OCI-LY7 (cell line): ENCODE measurements around the gene RBL1. TPM values are rescaled to one million over a fixed set of nuclear protein-coding genes. Genes with fewer than 3 reads are reported as not detected.
"Not testable (repeated sequence)": the region's sequence is repeated elsewhere in the genome, so short reads cannot be mapped to it uniquely, and the experiment has no call there.

Source experiments
- BruUV-seq: library from RNA; stranded (reverse); fragments of 400-500 nt; replicated peaks from 2 replicates; lab custom pipeline; 2021; lab: Mats Ljungman, UMichigan
- CTCF ChIA-PET: fragments of 300-600 bp; sonication (Branson Sonifier 250); formaldehyde crosslinking; loops from one replicate; lab custom pipeline; 2022; ENCODE audit warnings: antibody characterized with exemption; ENCODE audit not compliant: unreplicated experiment; lab: Charles Lee
- POLR2A ChIA-PET: fragments of 300-600 bp; sonication (Branson Sonifier 250); formaldehyde crosslinking; loops from one replicate; lab custom pipeline; 2022; ENCODE audit warnings: antibody characterized with exemption; lab: Charles Lee
- DNase-seq: peaks from one replicate; pipeline ENCODE4 v3.0.0-alpha.2; 2015; ENCODE audit warnings: low spot score
- H2AFZ ChIP-seq: fragments of 200-600 bp; sonication (generic), shearing (Covaris generic); 2 replicates; pipeline ENCODE4 v1.6.1; 2014; ENCODE audit warnings: mild to moderate bottlenecking, antibody characterized with exemption, low read length, moderate library complexity
- H3K27ac ChIP-seq: fragments of 200-600 bp; sonication (generic); 2 replicates; pipeline ENCODE4 v1.5.1; 2014; ENCODE audit warnings: mixed run types, low read depth, mild to moderate bottlenecking, moderate library complexity, low read length, inconsistent platforms; ENCODE audit not compliant: poor library complexity, severe bottlenecking
- H3K36me3 ChIP-seq: fragments of 200-600 bp; sonication (generic); 2 replicates; pipeline ENCODE4 v1.6.1; 2014; ENCODE audit warnings: mild to moderate bottlenecking, antibody characterized with exemption, low read length, moderate library complexity, mixed read lengths; ENCODE audit not compliant: insufficient read depth
- H3K4me1 ChIP-seq: fragments of 200-600 bp; sonication (generic); 2 replicates; pipeline ENCODE4 v1.5.1; 2014; ENCODE audit warnings: mild to moderate bottlenecking, low read length; ENCODE audit not compliant: insufficient read depth, poor library complexity, severe bottlenecking
- H3K4me2 ChIP-seq: fragments of 200-600 bp; sonication (generic); 2 replicates; pipeline ENCODE4 v1.6.1; 2014; ENCODE audit warnings: mild to moderate bottlenecking, low read length
- H3K4me3 ChIP-seq: fragments of 200-600 bp; sonication (generic); 2 replicates; pipeline ENCODE4 v1.5.1; 2014; ENCODE audit warnings: mild to moderate bottlenecking, low read depth, low read length; ENCODE audit not compliant: poor library complexity, severe bottlenecking
- H3K79me2 ChIP-seq: fragments of 200-600 bp; sonication (generic); 2 replicates; pipeline ENCODE4 v1.6.1; 2016; ENCODE audit warnings: low read depth, mild to moderate bottlenecking, low read length, moderate library complexity, mixed read lengths; ENCODE audit not compliant: insufficient read depth
- H3K9me2 ChIP-seq: fragments of 200-600 bp; sonication (generic); 2 replicates; pipeline ENCODE4 v1.6.1; 2016; ENCODE audit warnings: mild to moderate bottlenecking, low read length, mixed read lengths; ENCODE audit not compliant: insufficient read depth
- H3K9me3 ChIP-seq: fragments of 200-600 bp; sonication (generic); 2 replicates; pipeline ENCODE4 v1.6.1; 2014; ENCODE audit warnings: mild to moderate bottlenecking, mixed run types, low read length, mixed read lengths
- H4K20me1 ChIP-seq: fragments of 200-600 bp; sonication (generic); 2 replicates; pipeline ENCODE4 v1.6.1; 2014; ENCODE audit warnings: mild to moderate bottlenecking, antibody characterized with exemption, low read length, moderate library complexity, mixed read lengths; ENCODE audit not compliant: insufficient read depth
- EZH2phosphoT487 ChIP-seq: fragments of 200-600 bp; sonication (generic); IDR thresholded peaks from 2 replicates; pipeline ENCODE4 v1.6.1; 2018; ENCODE audit warnings: low read depth, borderline replicate concordance, mild to moderate bottlenecking, mixed run types, antibody characterized with exemption, low read length, moderate library complexity, mixed read lengths
- intact Hi-C: fragments of 100-400 bp; cut with micrococcal nuclease; formaldehyde crosslinking; loops from one replicate; pipeline ENCODE4 v1.10.0; 2022; ENCODE audit not compliant: unreplicated experiment
- total RNA-seq, 2 experiments: library from RNA; depleted of rRNA in 1 of 2; stranded (reverse); fragments of >200 nt in 1 of 2; shearing (Covaris generic) in 1 of 2; gene quantifications; 2 replicates each; pipeline ENCODE4 v1.2.3, GENCODE V29; 2014 to 2022
- TF ChIP-seq, protein P1 (sequence below): fragments of 200-600 bp; sonication (generic); conservative IDR thresholded peaks from 2 replicates; pipeline ENCODE4 v1.5.1; 2014; ENCODE audit warnings: mild to moderate bottlenecking, antibody characterized with exemption, low read length, moderate library complexity, mixed read lengths

RBL1 gene
- total RNA-seq, 2 experiments from 2014 or later, result 41.5 to 63.0 TPM

DNA sequence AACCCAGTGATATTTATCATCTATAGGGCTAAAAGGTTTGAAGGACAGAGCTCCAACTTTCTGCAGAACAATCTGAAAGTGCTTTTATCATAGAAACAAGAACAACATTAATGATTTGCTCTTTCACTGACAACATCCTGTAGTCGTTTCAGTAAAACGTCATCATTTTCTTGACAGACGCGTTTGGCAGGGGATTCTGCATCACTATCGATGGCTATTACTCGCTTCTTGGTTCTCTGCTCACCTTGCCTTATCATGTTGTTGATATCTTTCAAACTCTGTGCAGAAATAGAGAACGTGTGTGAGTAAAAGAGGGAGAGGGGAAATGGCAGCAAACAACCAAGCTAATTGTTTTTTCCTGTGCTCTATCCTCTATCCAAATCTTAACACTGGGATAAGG, 97.1 kb downstream of the RBL1 start:
- no TSS peak for BruUV-seq
- no peak overlapping the region for H3K27ac ChIP-seq
- H3K9me3 ChIP-seq, result 0 out of 2 replicates have a peak, but pooled peaks cover 7% of the 10 kb centered on the region
- H2AFZ ChIP-seq, result no peak overlapping the region
- peaks cover 72% of the 10 kb centered on the region for H3K36me3 ChIP-seq
- ChIA-PET POLR2A (interaction anchor here (1.6 kb wide), 1 partner anchor 10 kb away, joined by 7 read pairs; no protein-coding TSS in a partner anchor), CTCF (no interaction called here)
- no peaks in the 10 kb centered on the region for H4K20me1 ChIP-seq
- no peaks in the 10 kb centered on the region for H3K79me2 ChIP-seq
- H3K4me3 ChIP-seq, result no peak overlapping the region
- no peaks in the 10 kb centered on the region for H3K9me2 ChIP-seq
- intact Hi-C loops, result no loop called here
- no peak for TF ChIP-seq EZH2phosphoT487
- TF ChIP-seq, protein P1, sequence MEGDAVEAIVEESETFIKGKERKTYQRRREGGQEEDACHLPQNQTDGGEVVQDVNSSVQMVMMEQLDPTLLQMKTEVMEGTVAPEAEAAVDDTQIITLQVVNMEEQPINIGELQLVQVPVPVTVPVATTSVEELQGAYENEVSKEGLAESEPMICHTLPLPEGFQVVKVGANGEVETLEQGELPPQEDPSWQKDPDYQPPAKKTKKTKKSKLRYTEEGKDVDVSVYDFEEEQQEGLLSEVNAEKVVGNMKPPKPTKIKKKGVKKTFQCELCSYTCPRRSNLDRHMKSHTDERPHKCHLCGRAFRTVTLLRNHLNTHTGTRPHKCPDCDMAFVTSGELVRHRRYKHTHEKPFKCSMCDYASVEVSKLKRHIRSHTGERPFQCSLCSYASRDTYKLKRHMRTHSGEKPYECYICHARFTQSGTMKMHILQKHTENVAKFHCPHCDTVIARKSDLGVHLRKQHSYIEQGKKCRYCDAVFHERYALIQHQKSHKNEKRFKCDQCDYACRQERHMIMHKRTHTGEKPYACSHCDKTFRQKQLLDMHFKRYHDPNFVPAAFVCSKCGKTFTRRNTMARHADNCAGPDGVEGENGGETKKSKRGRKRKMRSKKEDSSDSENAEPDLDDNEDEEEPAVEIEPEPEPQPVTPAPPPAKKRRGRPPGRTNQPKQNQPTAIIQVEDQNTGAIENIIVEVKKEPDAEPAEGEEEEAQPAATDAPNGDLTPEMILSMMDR, result no peak
- DNase-seq, result no peak
- H3K4me2 ChIP-seq, result no peak overlapping the region
- no peaks in the 10 kb centered on the region for H3K4me1 ChIP-seq

DNA sequence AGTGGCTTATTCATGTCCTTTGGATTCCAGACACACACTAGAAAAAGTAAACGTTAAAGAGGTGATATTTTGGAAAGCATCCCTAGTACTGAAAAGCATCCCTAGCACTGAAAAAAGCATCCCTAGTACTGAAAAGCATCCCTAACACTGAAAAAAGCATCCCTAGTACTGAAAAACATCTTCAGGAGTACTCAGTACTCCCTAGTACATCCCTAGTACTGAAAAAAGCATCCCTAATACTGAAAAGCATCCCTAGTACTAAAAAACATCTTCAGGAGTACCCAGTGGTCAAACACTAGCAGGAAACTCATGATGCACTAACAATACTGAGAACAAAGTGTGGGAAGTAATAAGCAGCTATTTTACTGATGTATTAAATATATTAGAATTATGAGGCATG, 98.7 kb downstream of the RBL1 start:
- no TSS peak for BruUV-seq
- POLR2A ChIA-PET, result interaction anchor here (0.6 kb wide), 1 partner anchor 1588 kb away, joined by 4 read pairs; no protein-coding TSS in a partner anchor
- Histone ChIP-seq H3K9me3 (0 out of 2 replicates have a peak, but pooled peaks cover 7% of the 10 kb centered on the region), H3K4me1 (no peaks in the 10 kb centered on the region), H2AFZ (no peak overlapping the region), H3K27ac (no peak overlapping the region), H4K20me1 (no peaks in the 10 kb centered on the region), H3K36me3 (peaks cover 57% of the 10 kb centered on the region), H3K79me2 (no peaks in the 10 kb centered on the region), H3K9me2 (no peaks in the 10 kb centered on the region), H3K4me3 (no peak overlapping the region), H3K4me2 (no peak overlapping the region)
- CTCF ChIA-PET, result no interaction called here
- intact Hi-C loops, result no loop called here
- no peak for DNase-seq
- TF ChIP-seq, protein P1, result no peak
- TF ChIP-seq EZH2phosphoT487, result no peak

DNA sequence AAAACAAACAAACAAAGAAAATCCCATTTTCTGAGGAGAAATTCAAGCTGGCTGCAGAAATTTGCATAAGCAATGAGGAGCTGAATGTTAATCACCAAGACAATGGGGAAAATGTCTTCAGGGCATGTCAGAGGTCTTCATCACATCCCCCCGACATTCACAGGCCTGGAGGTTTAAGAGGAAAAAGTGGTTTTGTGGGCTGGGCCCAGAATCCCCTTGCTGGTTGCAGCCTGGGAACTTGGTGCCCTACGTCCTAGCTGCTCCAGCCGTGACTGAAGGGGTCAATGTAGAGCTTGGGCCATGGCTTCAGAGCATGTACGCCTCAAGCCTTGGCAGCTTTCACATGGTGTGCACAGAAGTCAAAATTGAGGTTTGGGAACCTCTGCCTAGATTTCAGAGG, 101.6 kb downstream of the RBL1 start:
- POLR2A ChIA-PET, result not testable (repeated sequence)

More for the DNA sequence above, 101.6 kb downstream of the RBL1 start:
- H3K79me2 ChIP-seq, H3K4me3 ChIP-seq, H2AFZ ChIP-seq, H4K20me1 ChIP-seq, DNase-seq, H3K9me3 ChIP-seq, H3K4me1 ChIP-seq, BruUV-seq, CTCF ChIA-PET, intact Hi-C loops, H3K27ac ChIP-seq, H3K9me2 ChIP-seq, H3K4me2 ChIP-seq: not testable (repeated sequence)
- H3K36me3 ChIP-seq, result peaks cover 51% of the 10 kb centered on the region
